Naive thymus-derived CD8-positive, alpha-beta T cell (primary cell): ENCODE measurements around the gene FAN1. TPM values are rescaled to one million over a fixed set of nuclear protein-coding genes. Genes with fewer than 3 reads are reported as not detected.
"Not testable (repeated sequence)": the region's sequence is repeated elsewhere in the genome, so short reads cannot be mapped to it uniquely, and the experiment has no call there.

ENCODE experiments used
- ATAC-seq, 2 donors: fragments of 150-1000 bp; cut with Tn5 transposase in 1 of 2; sonication (Bioruptor Pico), chemical (Tn5 transposase) in 1 of 2; 1 replicate in 1 of 2; 2 replicates in 1 of 2; pipeline ENCODE4 v1.10.0; 2021; ENCODE audit warnings: mild to moderate bottlenecking in 2 of 2, moderate library complexity in 2 of 2
- POLR2A ChIA-PET: fragments of 350-600 bp; sonication (Branson Sonifier 250); formaldehyde crosslinking; loops from one replicate; lab custom pipeline; 2021; ENCODE audit warnings: antibody characterized with exemption; lab: Charles Lee
- DNase-seq, 10 donors: peaks; one replicate each; pipeline versions ENCODE4 v3.0.0 to v3.0.0-alpha.2; 2020 to 2022
- H3K27ac Mint-ChIP-seq, 10 donors: one replicate each; pipeline ENCODE4 v1.8.0; 2020 to 2022; ENCODE audit warnings: mild to moderate bottlenecking in 10 of 10, mixed read lengths in 10 of 10, moderate library complexity in 4 of 10, inconsistent platforms in 1 of 10
- H3K27me3 Mint-ChIP-seq, 5 donors: one replicate each; pipeline ENCODE4 v1.8.0; 2021 to 2022; ENCODE audit warnings: mixed read lengths in 5 of 5
- H3K36me3 Mint-ChIP-seq, 3 donors: one replicate each; pipeline ENCODE4 v1.8.0; 2020 to 2022; ENCODE audit warnings: mixed read lengths in 3 of 3, mild to moderate bottlenecking in 2 of 3, inconsistent platforms in 1 of 3
- H3K4me1 Mint-ChIP-seq, 4 donors: one replicate each; pipeline ENCODE4 v1.8.0; 2021 to 2022; ENCODE audit warnings: mixed read lengths in 4 of 4
- H3K4me3 Mint-ChIP-seq, 10 donors: one replicate each; pipeline ENCODE4 v1.8.0; 2020 to 2022; ENCODE audit warnings: mild to moderate bottlenecking in 10 of 10, mixed read lengths in 10 of 10, moderate library complexity in 6 of 10, inconsistent platforms in 1 of 10
- H3K9me3 Mint-ChIP-seq, 9 donors: one replicate each; pipeline ENCODE4 v1.8.0; 2020 to 2022; ENCODE audit warnings: mixed read lengths in 9 of 9, mild to moderate bottlenecking in 3 of 9, inconsistent platforms in 1 of 9, moderate library complexity in 1 of 9
- polyA plus RNA-seq, 3 donors: library from polyadenylated mRNA; unstranded; fragments of 300-500 nt; fragmentation: Illumina TruSeq; gene quantifications; one replicate each; pipeline ENCODE4 v1.2.3, GENCODE V29; 2021
- total RNA-seq, 8 experiments: library from RNA in 2 of 8; stranded (reverse) in 2 of 8; gene quantifications; one replicate each; pipeline ENCODE4 v1.2.3 and lab custom pipeline; 2021 to 2026

Gene FAN1
- total RNA-seq (10 to 100 TPM; 32.7 to 34.8 TPM), polyA plus RNA-seq (1 to 10 TPM; 7.4 to 10.0 (median 9.4) TPM), total RNA-seq (lab: John Stamatoyannopoulos, UW) (97.9 to 155 (median 108) reads per million in 6 experiments)

- DNase-seq (peak; percentile 49 to 74 (median 66)), ATAC-seq (peak; percentile 87 to 89)
- H3K4me3 Mint-ChIP-seq: peak within 1 kb of the TSS; percentile 90 to 100 (median 96)
- peaks cover 19 to 50% (median 45%) of the 10 kb centered on the region in 4 donors for H3K4me1 Mint-ChIP-seq
- peaks cover 5 to 27% (median 23%) of the 10 kb centered on the region in 3 donors for H3K36me3 Mint-ChIP-seq
- peaks cover 0 to 5% (median 0%) of the 10 kb centered on the region in 9 donors for H3K9me3 Mint-ChIP-seq
- POLR2A ChIA-PET: interaction anchor here (0.7 to 1.3 kb wide), 5 partner anchors 8 to 966 kb away, joined by 3 to 8 read pairs (median 4); partner anchors contain the start of gene MTMR10
- H3K27me3 Mint-ChIP-seq: no peaks in the 10 kb centered on the region
- H3K27ac Mint-ChIP-seq: peak within 1 kb of the TSS; percentile 71 to 93 (median 84)
These were observed at the start of gene FAN1 for GRCh38 chr15:30903497-30904187. TSS of gene FAN1 (plus strand) at chr15:30903915. CDS start at chr15:30904664, 749 bp downstream.

GRCh38 chr15:30859091-30859874 lies 44.4 kb upstream of the FAN1 start:
- peak; percentile 38 to 47 for ATAC-seq

GRCh38 chr15:30865257-30865656 lies 38.5 kb upstream of the FAN1 start:
- DNase-seq (no peak), ATAC-seq (no peak)
- Mint-ChIP-seq H3K4me1 (no peaks in the 10 kb centered on the region), H3K27ac (no peak overlapping the region), H3K36me3 (peaks cover 0 to 6% (median 0%) of the 10 kb centered on the region in 3 donors), H3K27me3 (no peaks in the 10 kb centered on the region), H3K9me3 (no peaks in the 10 kb centered on the region), H3K4me3 (no peak overlapping the region)
- POLR2A ChIA-PET: no interaction called here

More at GRCh38 chr15:30859091-30859874, 44.4 kb upstream of the FAN1 start:
- Mint-ChIP-seq H3K27me3 (no peaks in the 10 kb centered on the region), H3K36me3 (peaks cover 0 to 5% (median 0%) of the 10 kb centered on the region in 3 donors), H3K9me3 (peaks cover 0 to 4% (median 0%) of the 10 kb centered on the region in 9 donors), H3K4me3 (no peak overlapping the region), H3K27ac (no peak overlapping the region), H3K4me1 (peaks cover 0 to 14% (median 7%) of the 10 kb centered on the region in 4 donors)
- peak in 5 of 10 donors; percentile 2 to 46 (median 29) for DNase-seq
- POLR2A ChIA-PET: interaction anchor here (1.0 kb wide), 1 partner anchor 270 kb away, joined by 4 read pairs; no protein-coding TSS in a partner anchor

- H3K27ac Mint-ChIP-seq: peak overlapping the region in 1 of 10 donors; percentile 48
- peaks cover 0 to 7% (median 4%) of the 10 kb centered on the region in 3 donors for H3K36me3 Mint-ChIP-seq
- no peaks in the 10 kb centered on the region for H3K27me3 Mint-ChIP-seq
- no peak for ATAC-seq
- no peak overlapping the region for H3K4me3 Mint-ChIP-seq
- no peak for DNase-seq
- H3K4me1 Mint-ChIP-seq: no peaks in the 10 kb centered on the region
- no peaks in the 10 kb centered on the region for H3K9me3 Mint-ChIP-seq
- POLR2A ChIA-PET: no interaction called here
These were observed 33.0 kb upstream of the FAN1 start for GRCh38 chr15:30870681-30871080.

- no peaks in the 10 kb centered on the region for H3K9me3 Mint-ChIP-seq
- no peak overlapping the region for H3K4me3 Mint-ChIP-seq
- DNase-seq (no peak), ATAC-seq (no peak)
- peaks cover 0 to 7% (median 4%) of the 10 kb centered on the region in 3 donors for H3K36me3 Mint-ChIP-seq
- POLR2A ChIA-PET: no interaction called here
- H3K27ac Mint-ChIP-seq: no peak overlapping the region
- H3K4me1 Mint-ChIP-seq: no peaks in the 10 kb centered on the region
- H3K27me3 Mint-ChIP-seq: no peaks in the 10 kb centered on the region
These were observed 31.4 kb upstream of the FAN1 start for GRCh38 chr15:30872341-30872748.

- POLR2A ChIA-PET: no interaction called here
- no peak overlapping the region for H3K27ac Mint-ChIP-seq
- no peak overlapping the region for H3K4me3 Mint-ChIP-seq
- H3K4me1 Mint-ChIP-seq: peaks cover 0 to 9% (median 2%) of the 10 kb centered on the region in 4 donors
- ATAC-seq: no peak
- no peak for DNase-seq
- peaks cover 0 to 10% (median 0%) of the 10 kb centered on the region in 9 donors for H3K9me3 Mint-ChIP-seq
- peaks cover 5 to 17% (median 6%) of the 10 kb centered on the region in 3 donors for H3K36me3 Mint-ChIP-seq
- no peaks in the 10 kb centered on the region for H3K27me3 Mint-ChIP-seq
These were observed 26.6 kb upstream of the FAN1 start for GRCh38 chr15:30877070-30877469.

GRCh38 chr15:30878515-30878914 lies 25.2 kb upstream of the FAN1 start:
- Mint-ChIP-seq H3K4me3 (no peak overlapping the region), H3K27me3 (no peaks in the 10 kb centered on the region), H3K4me1 (peaks cover 3 to 17% (median 5%) of the 10 kb centered on the region in 4 donors), H3K27ac (no peak overlapping the region), H3K36me3 (peaks cover 5 to 14% (median 6%) of the 10 kb centered on the region in 3 donors), H3K9me3 (peaks cover 0 to 10% (median 0%) of the 10 kb centered on the region in 9 donors)
- POLR2A ChIA-PET: no interaction called here
- DNase-seq (no peak), ATAC-seq (no peak)

- H3K9me3 Mint-ChIP-seq: peaks cover 0 to 10% (median 0%) of the 10 kb centered on the region in 9 donors
- H3K36me3 Mint-ChIP-seq: peaks cover 2 to 20% (median 5%) of the 10 kb centered on the region in 3 donors
- H3K4me1 Mint-ChIP-seq: peaks cover 2 to 17% (median 5%) of the 10 kb centered on the region in 4 donors
- H3K4me3 Mint-ChIP-seq: peak overlapping the region in 2 of 10 donors; percentile 18 to 47
- H3K27ac Mint-ChIP-seq: peak overlapping the region in 2 of 10 donors; percentile 28 to 37
- DNase-seq: peak in 6 of 10 donors; percentile 12 to 65 (median 22)
- H3K27me3 Mint-ChIP-seq: no peaks in the 10 kb centered on the region
- POLR2A ChIA-PET: no interaction called here
- peak; percentile 89 to 90 for ATAC-seq
These were observed 20.8 kb upstream of the FAN1 start for GRCh38 chr15:30882849-30883433.

GRCh38 chr15:30883666-30884065 lies 20.0 kb upstream of the FAN1 start:
- DNase-seq, H3K4me3 Mint-ChIP-seq, H3K9me3 Mint-ChIP-seq, H3K27me3 Mint-ChIP-seq, POLR2A ChIA-PET, H3K27ac Mint-ChIP-seq, ATAC-seq: not testable (repeated sequence)
- Mint-ChIP-seq H3K4me1 (peaks cover 2 to 17% (median 5%) of the 10 kb centered on the region in 4 donors), H3K36me3 (peaks cover 2 to 20% (median 5%) of the 10 kb centered on the region in 3 donors)

- ATAC-seq (no peak), DNase-seq (no peak)
- H3K4me3 Mint-ChIP-seq: no peak overlapping the region
- POLR2A ChIA-PET: no interaction called here
- peaks cover 0 to 9% (median 0%) of the 10 kb centered on the region in 3 donors for H3K36me3 Mint-ChIP-seq
- H3K4me1 Mint-ChIP-seq: peaks cover 2 to 17% (median 5%) of the 10 kb centered on the region in 4 donors
- H3K27ac Mint-ChIP-seq: no peak overlapping the region
- H3K9me3 Mint-ChIP-seq: peaks cover 0 to 2% (median 0%) of the 10 kb centered on the region in 9 donors
- H3K27me3 Mint-ChIP-seq: no peaks in the 10 kb centered on the region
These were observed 17.9 kb upstream of the FAN1 start for GRCh38 chr15:30885814-30886213.

- Mint-ChIP-seq H3K27me3 (peaks cover 0 to under 1% (median 0%) of the 10 kb centered on the region in 5 donors), H3K4me3 (no peak overlapping the region), H3K36me3 (peaks cover 0 to 6% (median 0%) of the 10 kb centered on the region in 3 donors), H3K27ac (no peak overlapping the region), H3K9me3 (no peaks in the 10 kb centered on the region), H3K4me1 (peaks cover 0 to under 1% (median 0%) of the 10 kb centered on the region in 4 donors)
- ATAC-seq: no peak
- POLR2A ChIA-PET: no interaction called here
- no peak for DNase-seq
These were observed 14.5 kb upstream of the FAN1 start for GRCh38 chr15:30889196-30889595.
